OCI-LY7 (cell line): ENCODE results near the gene LHFPL2. TPM values are rescaled to one million over a fixed set of nuclear protein-coding genes. Genes with fewer than 3 reads are reported as not detected.

Experiments
- BruUV-seq: library from RNA; stranded (reverse); fragments of 400-500 nt; replicated peaks from 2 replicates; lab custom pipeline; 2021; lab: Mats Ljungman, UMichigan
- CTCF ChIA-PET: fragments of 300-600 bp; sonication (Branson Sonifier 250); formaldehyde crosslinking; loops from one replicate; lab custom pipeline; 2022; ENCODE audit warnings: antibody characterized with exemption; ENCODE audit not compliant: unreplicated experiment; lab: Charles Lee
- POLR2A ChIA-PET: fragments of 300-600 bp; sonication (Branson Sonifier 250); formaldehyde crosslinking; loops from one replicate; lab custom pipeline; 2022; ENCODE audit warnings: antibody characterized with exemption; lab: Charles Lee
- DNase-seq: peaks from one replicate; pipeline ENCODE4 v3.0.0-alpha.2; 2015; ENCODE audit warnings: low spot score
- H2AFZ ChIP-seq: fragments of 200-600 bp; sonication (generic), shearing (Covaris generic); 2 replicates; pipeline ENCODE4 v1.6.1; 2014; ENCODE audit warnings: mild to moderate bottlenecking, antibody characterized with exemption, low read length, moderate library complexity
- H3K27ac ChIP-seq: fragments of 200-600 bp; sonication (generic); 2 replicates; pipeline ENCODE4 v1.5.1; 2014; ENCODE audit warnings: mixed run types, low read depth, mild to moderate bottlenecking, moderate library complexity, low read length, inconsistent platforms; ENCODE audit not compliant: poor library complexity, severe bottlenecking
- H3K36me3 ChIP-seq: fragments of 200-600 bp; sonication (generic); 2 replicates; pipeline ENCODE4 v1.6.1; 2014; ENCODE audit warnings: mild to moderate bottlenecking, antibody characterized with exemption, low read length, moderate library complexity, mixed read lengths; ENCODE audit not compliant: insufficient read depth
- H3K4me1 ChIP-seq: fragments of 200-600 bp; sonication (generic); 2 replicates; pipeline ENCODE4 v1.5.1; 2014; ENCODE audit warnings: mild to moderate bottlenecking, low read length; ENCODE audit not compliant: insufficient read depth, poor library complexity, severe bottlenecking
- H3K4me2 ChIP-seq: fragments of 200-600 bp; sonication (generic); 2 replicates; pipeline ENCODE4 v1.6.1; 2014; ENCODE audit warnings: mild to moderate bottlenecking, low read length
- H3K4me3 ChIP-seq: fragments of 200-600 bp; sonication (generic); 2 replicates; pipeline ENCODE4 v1.5.1; 2014; ENCODE audit warnings: mild to moderate bottlenecking, low read depth, low read length; ENCODE audit not compliant: poor library complexity, severe bottlenecking
- H3K79me2 ChIP-seq: fragments of 200-600 bp; sonication (generic); 2 replicates; pipeline ENCODE4 v1.6.1; 2016; ENCODE audit warnings: low read depth, mild to moderate bottlenecking, low read length, moderate library complexity, mixed read lengths; ENCODE audit not compliant: insufficient read depth
- H3K9me2 ChIP-seq: fragments of 200-600 bp; sonication (generic); 2 replicates; pipeline ENCODE4 v1.6.1; 2016; ENCODE audit warnings: mild to moderate bottlenecking, low read length, mixed read lengths; ENCODE audit not compliant: insufficient read depth
- H3K9me3 ChIP-seq: fragments of 200-600 bp; sonication (generic); 2 replicates; pipeline ENCODE4 v1.6.1; 2014; ENCODE audit warnings: mild to moderate bottlenecking, mixed run types, low read length, mixed read lengths
- H4K20me1 ChIP-seq: fragments of 200-600 bp; sonication (generic); 2 replicates; pipeline ENCODE4 v1.6.1; 2014; ENCODE audit warnings: mild to moderate bottlenecking, antibody characterized with exemption, low read length, moderate library complexity, mixed read lengths; ENCODE audit not compliant: insufficient read depth
- CTCF ChIP-seq: fragments of 200-600 bp; sonication (generic); conservative IDR thresholded peaks from 2 replicates; pipeline ENCODE4 v1.5.1; 2014; ENCODE audit warnings: mild to moderate bottlenecking, antibody characterized with exemption, low read length, moderate library complexity, mixed read lengths
- EZH2phosphoT487 ChIP-seq: fragments of 200-600 bp; sonication (generic); IDR thresholded peaks from 2 replicates; pipeline ENCODE4 v1.6.1; 2018; ENCODE audit warnings: low read depth, borderline replicate concordance, mild to moderate bottlenecking, mixed run types, antibody characterized with exemption, low read length, moderate library complexity, mixed read lengths
- intact Hi-C: fragments of 100-400 bp; cut with micrococcal nuclease; formaldehyde crosslinking; loops from one replicate; pipeline ENCODE4 v1.10.0; 2022; ENCODE audit not compliant: unreplicated experiment
- total RNA-seq, 2 experiments: library from RNA; depleted of rRNA in 1 of 2; stranded (reverse); fragments of >200 nt in 1 of 2; shearing (Covaris generic) in 1 of 2; gene quantifications; 2 replicates each; pipeline ENCODE4 v1.2.3, GENCODE V29; 2014 to 2022

The LHFPL2 gene
- total RNA-seq, 2 experiments from 2014 or later, result 12.2 to 24.0 TPM

GRCh38 chr5:78449103-78449502, 199.5 kb downstream of the LHFPL2 start:
- DNase-seq, result no peak
- no peaks in the 10 kb centered on the region for H3K4me1 ChIP-seq

GRCh38 chr5:78447775-78448424, 200.7 kb downstream of the LHFPL2 start:
- Histone ChIP-seq H3K4me1 (no peaks in the 10 kb centered on the region), H3K9me3 (no peaks in the 10 kb centered on the region), H4K20me1 (no peaks in the 10 kb centered on the region), H3K27ac (no peak overlapping the region), H3K36me3 (peaks cover 20% of the 10 kb centered on the region; the same call in 1 of the 2 replicates), H3K4me2 (no peak overlapping the region), H2AFZ (no peak overlapping the region), H3K9me2 (no peaks in the 10 kb centered on the region), H3K79me2 (no peaks in the 10 kb centered on the region), H3K4me3 (no peak overlapping the region)
- TF ChIP-seq CTCF (no peak), EZH2phosphoT487 (no peak)
- intact Hi-C loops, result no loop called here
- ChIA-PET CTCF (no interaction called here), POLR2A (no interaction called here)
- BruUV-seq, result no TSS peak
- no peak for DNase-seq

More at GRCh38 chr5:78449103-78449502, 199.5 kb downstream of the LHFPL2 start:
- no TSS peak for BruUV-seq
- Histone ChIP-seq H2AFZ (no peak overlapping the region), H3K27ac (no peak overlapping the region), H3K4me2 (no peak overlapping the region), H4K20me1 (no peaks in the 10 kb centered on the region), H3K9me3 (no peaks in the 10 kb centered on the region), H3K79me2 (no peaks in the 10 kb centered on the region), H3K9me2 (no peaks in the 10 kb centered on the region), H3K36me3 (peaks cover 17% of the 10 kb centered on the region; the same call in 1 of the 2 replicates), H3K4me3 (no peak overlapping the region)
- CTCF ChIA-PET, result no interaction called here
- no peak for TF ChIP-seq EZH2phosphoT487
- POLR2A ChIA-PET, result no interaction called here
- intact Hi-C loops, result no loop called here
